HG03354 (cell line): Measurements from ENCODE around the gene FOSL1.

ENCODE experiments used
- ATAC-seq: cut with Tn5 transposase; IDR thresholded peaks from one replicate; pipeline ENCODE4 v1.9.1; 2021; ENCODE audit warnings: mild to moderate bottlenecking; ENCODE audit not compliant: unreplicated experiment, poor library complexity, severe bottlenecking

FOSL1 gene

DNA sequence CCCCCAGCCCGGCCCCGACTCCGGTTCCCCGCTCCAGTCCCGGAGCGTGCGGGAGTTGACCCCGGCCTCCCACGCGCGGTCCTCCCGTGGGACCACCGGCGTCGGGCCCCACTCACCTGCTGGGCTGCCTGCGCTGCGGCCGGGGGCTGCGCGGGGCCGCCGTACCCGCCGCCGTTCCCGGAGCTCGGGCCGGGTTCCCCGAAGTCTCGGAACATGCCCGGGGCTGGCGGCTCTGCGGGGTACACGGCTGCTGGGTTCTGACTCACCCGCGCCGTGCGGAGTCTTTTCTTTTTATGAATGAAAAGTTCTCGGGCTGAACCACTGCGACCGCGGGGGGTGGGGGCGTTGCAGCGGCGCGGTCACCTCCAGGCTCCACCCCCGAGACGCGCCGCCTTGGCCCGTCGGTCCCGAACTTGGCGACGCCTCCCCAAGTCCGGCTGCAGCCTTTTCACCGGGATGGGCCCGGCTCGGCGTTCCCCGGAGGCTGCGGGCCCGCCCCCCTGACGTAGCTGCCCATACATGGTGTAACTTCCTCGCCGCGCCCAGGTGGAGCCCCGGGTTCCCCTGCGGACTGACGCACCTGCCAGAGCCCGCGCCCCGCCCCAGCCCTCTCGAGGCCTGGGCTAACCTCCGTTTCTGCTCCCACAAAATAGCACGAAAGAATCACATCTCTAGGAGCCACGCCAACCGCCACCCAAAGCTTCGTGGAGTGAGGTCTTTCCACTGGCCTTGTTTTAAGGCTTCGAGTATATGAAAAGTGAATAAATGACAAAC, at the start of gene FOSL1:
TSS of gene FOSL1 (minus strand) at position 264 of the 774 bp plus-strand sequence. CDS start at position 215, 49 bp downstream.
- ATAC-seq, result peak; percentile 78

GRCh38 chr11:65947603-65948125, 47.5 kb upstream of the FOSL1 start:
- ATAC-seq, result no peak

DNA sequence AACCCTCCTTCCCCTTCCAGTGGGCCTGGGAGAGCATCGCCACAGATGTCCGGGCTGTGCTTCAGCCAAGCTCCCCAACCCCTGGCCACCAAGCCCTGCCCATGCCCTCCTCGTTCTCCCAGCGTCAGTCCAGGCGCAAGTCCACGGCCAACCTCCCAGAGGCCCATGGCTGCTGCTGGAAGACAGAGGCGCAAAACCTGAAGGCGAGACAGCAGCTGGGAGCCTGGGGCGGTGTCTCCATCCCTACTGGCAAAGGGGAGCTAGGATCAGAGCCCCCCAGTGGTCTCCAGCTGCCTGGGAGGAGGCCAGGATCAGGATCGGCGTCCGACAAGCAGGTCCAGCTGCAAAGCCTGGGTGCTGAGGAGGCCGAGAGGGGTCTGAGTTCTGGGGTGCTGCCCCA, 46.9 kb upstream of the FOSL1 start:
- no peak for ATAC-seq

- ATAC-seq, result no peak
Observed at GRCh38 chr11:65946655-65947054, 46.5 kb upstream of the FOSL1 start.

DNA sequence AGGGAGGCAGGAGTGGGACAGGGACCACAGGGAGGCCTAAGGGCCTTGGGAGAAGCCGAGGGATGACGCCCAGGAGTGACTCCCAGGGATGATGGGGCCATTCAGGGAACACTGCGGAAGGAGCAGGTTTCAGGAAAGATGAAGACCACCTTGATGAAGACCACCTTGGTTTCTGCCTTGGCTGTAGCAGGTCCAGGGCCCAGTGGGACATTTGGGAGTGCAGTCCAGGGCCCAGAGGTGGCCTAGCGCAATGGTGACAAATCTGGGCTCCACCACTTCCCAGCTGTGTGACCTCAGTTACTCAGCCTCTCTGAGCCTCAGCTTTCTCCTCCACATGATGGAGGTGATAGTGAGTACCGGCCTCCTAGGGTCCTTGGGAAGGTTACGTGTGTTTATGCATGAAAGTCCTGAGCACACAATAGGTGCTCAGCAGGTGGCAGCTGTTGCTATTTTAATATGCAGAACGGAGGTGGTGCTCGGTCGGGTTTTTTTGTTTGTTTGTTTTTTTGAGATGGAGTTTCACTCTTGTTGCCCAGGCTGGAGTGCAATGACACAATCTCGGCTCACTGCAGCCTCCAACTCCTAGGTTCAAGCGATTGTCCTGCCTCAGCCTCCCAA, 45.9 kb upstream of the FOSL1 start:
- no peak for ATAC-seq

GRCh38 chr11:65945430-65945911, 45.3 kb upstream of the FOSL1 start, which contains the start of gene TSGA10IP:
Gene TSGA10IP (plus strand): TSS chr11:65945480. CDS start chr11:65945676, 196 bp downstream.
- ATAC-seq, result no peak

DNA sequence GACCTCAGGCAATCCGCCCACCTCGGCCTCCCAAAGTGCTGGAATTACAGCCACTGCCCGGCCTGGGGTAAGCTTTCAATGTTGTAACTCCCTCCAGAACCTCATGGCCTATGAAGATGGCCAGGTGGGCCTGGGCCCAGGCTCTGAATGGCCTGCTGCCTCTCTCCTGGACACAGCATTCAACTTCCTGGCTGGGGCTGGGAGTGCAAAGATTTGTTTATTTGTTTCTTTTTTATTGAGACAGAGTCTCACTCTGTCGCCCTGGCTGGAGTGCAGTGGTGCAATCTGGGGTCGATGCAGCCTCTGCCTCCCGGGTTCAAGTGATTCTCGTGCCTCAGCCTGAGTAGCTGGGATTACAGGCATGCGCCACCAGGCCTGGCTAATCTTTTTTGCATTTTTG, 44.6 kb upstream of the FOSL1 start:
- no peak for ATAC-seq

- no peak for ATAC-seq
Observed at GRCh38 chr11:65944191-65944590, 44.0 kb upstream of the FOSL1 start.

DNA sequence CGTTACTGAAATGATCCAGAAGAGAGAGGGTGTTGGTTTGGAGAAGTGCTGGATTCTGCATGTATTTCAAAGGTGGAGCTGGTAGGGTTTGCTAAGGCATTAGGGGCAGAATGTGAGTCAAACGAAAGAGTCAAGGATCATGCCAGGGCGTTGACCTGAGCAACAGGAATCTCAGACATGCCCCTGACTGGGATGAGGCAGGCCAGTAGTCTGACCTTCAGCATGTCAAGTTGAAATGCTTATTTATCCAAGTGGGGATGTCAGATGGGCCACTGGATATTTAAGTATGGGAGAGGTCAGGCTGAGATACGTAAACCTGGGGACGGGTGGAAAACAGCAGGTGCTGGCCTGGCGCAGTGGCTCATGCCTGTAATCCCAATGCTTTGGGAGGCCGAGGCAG, 42.3 kb upstream of the FOSL1 start:
- ATAC-seq, result no peak

DNA sequence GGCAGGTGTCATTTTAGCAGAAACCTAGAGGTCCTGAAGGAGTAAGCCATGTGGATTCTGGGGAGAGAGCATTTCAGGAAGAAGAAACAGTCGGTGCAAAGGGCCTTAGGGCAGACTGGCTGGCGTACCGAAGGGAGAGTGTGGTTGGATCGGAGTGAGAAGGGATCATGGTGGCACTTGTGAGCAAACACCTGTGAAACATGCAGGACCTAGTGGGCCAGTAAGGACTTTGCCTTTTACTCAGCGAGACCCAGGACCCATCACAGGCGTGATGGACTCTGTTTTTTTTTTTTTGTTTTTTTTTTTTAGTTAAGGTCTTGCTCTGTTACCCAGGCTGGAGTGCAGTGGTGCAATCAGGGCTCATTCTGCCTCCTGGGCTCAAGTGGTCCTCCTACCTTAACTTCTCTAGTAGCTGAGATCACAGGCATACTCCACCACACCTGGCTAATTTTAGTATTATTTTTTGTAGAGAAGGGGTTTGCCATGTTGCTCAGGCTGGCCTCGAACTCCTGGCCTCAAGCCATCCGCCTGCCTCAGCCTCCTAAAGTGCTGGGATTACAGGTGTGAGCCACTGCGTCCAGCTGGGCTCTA, 41.6 kb upstream of the FOSL1 start:
- ATAC-seq, result no peak

DNA sequence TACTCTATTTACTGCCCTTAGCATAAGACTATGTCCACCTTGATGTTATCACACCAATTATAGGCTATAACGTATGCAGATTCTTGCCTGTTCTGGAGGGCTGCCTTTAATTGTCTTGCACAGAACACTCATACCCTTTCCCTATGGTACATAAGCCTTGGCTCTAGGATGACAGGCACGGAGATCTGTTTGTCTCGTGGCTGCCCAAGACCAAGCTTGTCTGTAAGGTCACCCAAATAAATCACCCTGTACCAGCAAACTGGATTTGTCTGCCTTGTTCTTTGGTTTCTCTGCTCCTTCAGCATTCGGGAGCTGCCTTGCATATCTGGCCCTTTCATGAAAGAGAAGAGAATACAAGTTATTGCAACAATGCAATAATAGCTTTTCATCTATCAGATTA, 37.6 kb upstream of the FOSL1 start:
- no peak for ATAC-seq

DNA sequence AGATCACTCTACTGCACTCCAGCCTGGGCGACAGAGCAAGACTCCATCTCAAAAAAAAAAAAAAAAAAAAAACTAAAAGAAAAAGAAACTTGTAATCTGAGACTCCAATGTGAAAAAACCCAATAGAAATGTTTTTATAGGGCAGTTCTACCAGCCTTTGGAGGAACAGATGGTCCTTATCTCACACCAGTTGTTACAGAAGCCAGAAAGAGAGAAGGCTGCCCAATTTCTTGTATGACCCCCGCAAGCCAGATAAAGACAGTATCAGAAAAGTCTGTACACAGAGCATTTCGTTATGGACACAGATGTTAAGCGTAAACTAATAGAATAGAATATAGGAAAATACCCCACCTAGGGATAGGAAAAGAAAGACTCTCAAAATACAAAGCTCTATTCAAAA, 33.8 kb upstream of the FOSL1 start:
- no peak for ATAC-seq

- no peak for ATAC-seq
Observed at GRCh38 chr11:65932558-65932919, 32.4 kb upstream of the FOSL1 start.

DNA sequence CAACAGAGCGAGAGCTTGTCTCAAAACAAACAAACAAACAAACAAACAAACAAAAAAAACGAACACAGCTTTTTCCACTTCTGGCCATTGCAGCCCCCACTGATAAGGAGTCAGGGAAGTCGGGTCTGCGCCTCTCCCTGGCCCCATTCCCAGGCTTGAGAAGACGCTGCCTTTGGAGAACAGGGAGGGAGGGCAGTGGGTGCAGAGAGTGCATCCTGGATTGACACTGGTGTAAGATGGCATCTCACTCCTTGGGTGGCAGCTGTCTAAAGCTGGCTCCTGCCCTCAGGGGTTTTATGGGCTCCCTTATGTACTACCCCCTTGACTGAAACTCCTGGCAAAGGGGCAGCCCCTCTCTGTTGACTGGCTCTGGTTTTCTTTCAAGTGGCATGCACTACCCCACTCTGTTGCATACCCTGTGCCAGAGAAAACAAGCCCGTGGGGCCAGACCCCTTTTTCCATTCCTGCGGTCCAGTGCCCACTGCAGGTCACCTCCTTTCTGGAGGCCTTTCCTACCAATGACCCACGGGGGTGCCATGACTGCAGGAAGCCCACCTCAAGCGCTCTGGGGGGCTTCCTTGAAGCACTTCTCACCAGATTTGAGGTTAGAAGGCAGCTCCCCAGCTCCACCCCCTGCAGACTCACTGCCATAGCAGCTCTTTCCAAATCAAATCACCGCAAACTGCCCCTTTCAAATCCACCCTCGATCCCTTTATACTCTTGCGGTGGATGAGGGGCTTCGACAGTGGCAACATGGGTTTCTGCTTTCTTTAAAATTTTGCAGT, 31.8 kb upstream of the FOSL1 start:
- ATAC-seq, result no peak

GRCh38 chr11:65928667-65929066, 28.5 kb upstream of the FOSL1 start:
- no peak for ATAC-seq

DNA sequence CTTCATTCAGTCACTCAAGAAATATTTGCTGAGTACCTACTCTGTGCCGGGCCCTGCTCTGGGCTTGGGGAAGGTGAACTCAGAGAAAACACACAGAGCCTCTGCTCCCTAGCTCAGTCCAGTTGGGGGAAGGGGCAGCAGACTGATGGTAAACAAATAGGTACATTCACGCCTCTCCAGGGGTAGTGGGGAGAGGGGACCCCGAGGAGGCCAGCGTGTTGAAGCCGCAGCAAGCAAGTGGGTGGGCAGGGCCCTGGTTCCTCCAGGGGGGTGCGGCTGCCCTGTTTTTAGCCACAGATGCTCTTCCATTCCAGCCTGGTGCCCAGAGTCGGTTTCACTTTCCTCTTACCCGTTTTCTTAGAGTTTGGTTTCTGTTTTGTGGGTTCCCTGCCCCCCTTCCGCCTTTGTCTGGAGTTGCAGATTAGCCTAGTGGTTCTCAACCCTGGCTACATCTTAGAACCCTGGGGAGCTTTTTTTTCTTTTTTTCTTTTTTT, 27.8 kb upstream of the FOSL1 start:
- peak; percentile 75 for ATAC-seq

- no peak for ATAC-seq
Observed at GRCh38 chr11:65925397-65925796, 25.2 kb upstream of the FOSL1 start.

DNA sequence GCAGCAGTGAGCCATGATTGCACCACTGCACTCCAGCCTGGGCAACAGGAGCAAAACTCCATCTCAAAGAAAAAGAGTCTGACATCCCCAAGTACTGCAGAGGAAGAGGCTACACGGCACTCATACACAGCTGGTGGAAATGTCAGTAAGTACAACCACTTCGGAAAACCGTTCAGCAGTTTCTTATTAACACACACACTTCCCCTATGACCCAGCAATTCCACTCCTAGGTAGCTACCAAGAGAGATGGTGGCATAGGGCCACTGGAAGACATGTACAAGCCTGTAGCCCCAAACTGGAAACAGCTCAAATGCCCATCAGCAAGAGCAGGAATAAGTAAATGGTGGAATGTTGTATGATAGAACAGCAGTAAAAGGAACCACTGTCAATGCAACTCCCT, 22.4 kb upstream of the FOSL1 start:
- ATAC-seq, result no peak

DNA sequence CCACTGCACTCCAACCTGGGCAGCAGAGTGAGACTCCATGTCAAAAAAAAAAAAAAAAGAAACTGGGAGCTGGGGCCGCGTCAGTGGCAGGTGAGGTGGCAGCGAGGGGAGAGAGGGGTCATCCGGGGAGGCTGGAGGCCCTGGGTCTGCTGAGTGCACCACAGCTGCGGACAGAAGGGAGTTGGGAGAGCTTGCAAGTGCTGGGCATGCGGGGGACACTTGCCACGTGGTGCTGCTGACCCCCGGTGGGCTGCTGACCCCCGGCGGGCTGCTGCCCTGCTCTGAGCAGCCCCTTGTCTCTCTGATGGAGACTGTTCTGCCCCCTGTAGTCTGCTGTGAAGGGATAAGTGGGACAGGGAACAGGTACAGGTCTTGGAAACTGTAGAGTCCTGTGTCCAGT, 21.7 kb upstream of the FOSL1 start:
- ATAC-seq, result no peak

DNA sequence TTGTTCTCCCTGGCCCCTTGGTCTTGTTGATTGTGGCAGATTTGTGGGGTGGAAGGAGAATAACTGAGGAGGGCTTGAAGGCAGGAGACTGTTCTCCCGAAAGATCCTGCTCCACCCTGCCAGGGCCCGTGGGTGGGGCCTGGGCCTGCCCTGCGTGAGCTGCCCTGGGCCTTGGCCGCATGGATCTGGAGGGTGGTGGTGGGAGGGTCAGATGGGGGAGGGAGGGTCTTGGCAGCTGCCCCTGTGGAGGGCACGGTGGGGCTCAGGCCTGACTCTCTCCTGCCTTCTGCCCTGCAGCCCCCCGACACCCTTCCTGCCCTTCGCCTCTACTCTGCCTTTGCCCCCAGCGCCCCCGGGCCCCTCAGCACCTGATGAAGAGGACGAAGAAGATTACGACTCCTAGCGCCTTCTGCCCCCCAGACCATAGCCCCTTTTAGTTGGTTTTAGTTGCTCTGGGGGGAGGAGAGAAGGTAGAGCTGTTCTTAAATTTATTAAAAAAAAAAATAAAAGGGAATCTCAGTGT, 20.9 kb upstream of the FOSL1 start:
- ATAC-seq, result no peak
